Left lung (tissue), 10 donors: Measurements from ENCODE around the gene CLCN2. TPM values are rescaled to one million over a fixed set of nuclear protein-coding genes. Genes with fewer than 3 reads are reported as not detected.
A peak's percentile ranks its signal among the peaks of the same experiment; 100 is the strongest.

ENCODE experiments used
- ATAC-seq: fragments of 200-7000 bp; cut with Tn5 transposase; one replicate; pipeline ENCODE4 v1.9.1; 2020; ENCODE audit warnings: moderate library complexity
- DNase-seq, 4 donors: peaks; one replicate each; pipeline ENCODE4 v3.0.0-alpha.2; 2013 to 2020
- H3K27ac ChIP-seq, 2 donors: fragments of 200-600 bp; sonication (generic) in 1 of 2; one replicate each; pipeline versions ENCODE4 v1.5.0 to v1.8.0; 2020 to 2021
- H3K27me3 ChIP-seq, 2 donors: fragments of 200-600 bp; sonication (generic) in 1 of 2; one replicate each; pipeline versions ENCODE4 v1.5.0 to v1.8.0; 2020 to 2021
- H3K36me3 ChIP-seq, 2 donors: fragments of 200-600 bp; sonication (generic) in 1 of 2; one replicate each; pipeline versions ENCODE4 v1.5.0 to v1.8.0; 2020 to 2021
- H3K4me1 ChIP-seq, 2 donors: fragments of 200-600 bp; one replicate each; pipeline ENCODE4 v1.8.0; 2021
- H3K4me3 ChIP-seq, 2 donors: fragments of 200-600 bp; sonication (generic) in 1 of 2; one replicate each; pipeline versions ENCODE4 v1.5.0 to v1.8.0; 2020 to 2021; ENCODE audit warnings: mild to moderate bottlenecking in 1 of 2
- H3K9me3 ChIP-seq, 2 donors: fragments of 200-600 bp; sonication (generic) in 1 of 2; one replicate each; pipeline versions ENCODE4 v1.5.0 to v1.8.0; 2020 to 2021
- intact Hi-C, 2 donors: fragments of 100-400 bp; cut with DNase I; formaldehyde crosslinking; loops; one replicate each; pipeline versions ENCODE4 v1.11.2 to v1.14.2; 2022
- polyA plus RNA-seq, 6 donors: library from polyadenylated mRNA; unstranded; fragments of 120-200 nt; gene quantifications; one replicate each; pipeline ENCODE4 v1.2.1, GENCODE V29; 2013; ENCODE audit not compliant: insufficient read length in 6 of 6
- total RNA-seq, 2 donors: library from RNA; stranded (reverse); fragmentation: NEBNext Ultra II Directional; extraction: Animal tissue kit (Norgen Biotek cat#: 25700); gene quantifications; one replicate each; pipeline ENCODE4 v1.2.1, GENCODE V29; 2021
- TF ChIP-seq, protein P1 (sequence below), 2 donors: fragments of 200-600 bp; sonication (generic) in 1 of 2; IDR thresholded peaks; one replicate each; pipeline versions ENCODE4 v1.5.0 to v1.8.0; 2021; ENCODE audit warnings: antibody characterized with exemption in 2 of 2
- donor health status: DM: no; HTN: yes; CAD: no.
- donor health status: DM: no; HTN: no; CAD: no.

CLCN2 gene
- total and polyA plus RNA-seq, 8 donors = 4.4 to 12.0 (median 10.1) TPM

GRCh38 chr3:184355261-184356040 is 6.0 kb downstream of the CLCN2 start:
- H3K27ac ChIP-seq = no peak overlapping the region
- intact Hi-C loops = no loop called here
- H3K27me3 ChIP-seq = peaks cover 0 to 4% of the 10 kb centered on the region in 2 donors
- no peak overlapping the region for H3K4me3 ChIP-seq
- H3K9me3 ChIP-seq = no peaks in the 10 kb centered on the region
- TF ChIP-seq, protein P1, sequence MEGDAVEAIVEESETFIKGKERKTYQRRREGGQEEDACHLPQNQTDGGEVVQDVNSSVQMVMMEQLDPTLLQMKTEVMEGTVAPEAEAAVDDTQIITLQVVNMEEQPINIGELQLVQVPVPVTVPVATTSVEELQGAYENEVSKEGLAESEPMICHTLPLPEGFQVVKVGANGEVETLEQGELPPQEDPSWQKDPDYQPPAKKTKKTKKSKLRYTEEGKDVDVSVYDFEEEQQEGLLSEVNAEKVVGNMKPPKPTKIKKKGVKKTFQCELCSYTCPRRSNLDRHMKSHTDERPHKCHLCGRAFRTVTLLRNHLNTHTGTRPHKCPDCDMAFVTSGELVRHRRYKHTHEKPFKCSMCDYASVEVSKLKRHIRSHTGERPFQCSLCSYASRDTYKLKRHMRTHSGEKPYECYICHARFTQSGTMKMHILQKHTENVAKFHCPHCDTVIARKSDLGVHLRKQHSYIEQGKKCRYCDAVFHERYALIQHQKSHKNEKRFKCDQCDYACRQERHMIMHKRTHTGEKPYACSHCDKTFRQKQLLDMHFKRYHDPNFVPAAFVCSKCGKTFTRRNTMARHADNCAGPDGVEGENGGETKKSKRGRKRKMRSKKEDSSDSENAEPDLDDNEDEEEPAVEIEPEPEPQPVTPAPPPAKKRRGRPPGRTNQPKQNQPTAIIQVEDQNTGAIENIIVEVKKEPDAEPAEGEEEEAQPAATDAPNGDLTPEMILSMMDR (IDR thresholded peaks at IDR 0.05) = no peak
- DNase-seq (peak in 1 of 4 donors; percentile 50), ATAC-seq (no peak)
- peaks cover 3% of the 10 kb centered on the region in 2 donors for H3K4me1 ChIP-seq
- peaks cover 0 to 16% of the 10 kb centered on the region in 2 donors for H3K36me3 ChIP-seq

DNA sequence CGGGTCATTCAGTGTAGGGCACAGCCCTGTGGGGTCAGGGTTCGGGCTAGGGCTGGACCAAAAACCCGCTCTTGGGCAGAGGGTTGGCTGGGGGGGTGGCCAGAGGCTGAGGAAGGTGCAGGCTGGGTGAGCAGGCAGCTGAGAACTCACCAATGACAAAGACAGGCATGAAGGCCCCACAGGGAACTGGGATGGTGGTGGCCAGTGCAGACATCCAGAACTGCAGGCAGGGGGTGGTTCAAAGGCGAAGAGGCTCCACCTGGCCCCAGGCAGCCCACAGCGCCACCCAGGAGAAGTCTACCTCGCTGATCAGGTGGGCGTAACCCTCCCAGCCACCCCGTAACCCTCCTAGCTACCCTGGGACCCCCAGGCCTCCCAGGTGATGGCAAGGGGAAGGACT is 6.7 kb downstream of the CLCN2 start:
- H3K27me3 ChIP-seq = no peaks in the 10 kb centered on the region
- TF ChIP-seq, protein P1 (IDR thresholded peaks at IDR 0.05) = no peak
- H3K27ac ChIP-seq = no peak overlapping the region
- peak in 2 of 4 donors; percentile 23 to 29 for DNase-seq
- intact Hi-C loops = no loop called here
- H3K4me1 ChIP-seq = no peaks in the 10 kb centered on the region
- H3K4me3 ChIP-seq = no peak overlapping the region
- H3K9me3 ChIP-seq = no peaks in the 10 kb centered on the region
- H3K36me3 ChIP-seq = peaks cover 0 to 16% of the 10 kb centered on the region in 2 donors
- ATAC-seq = no peak

DNA sequence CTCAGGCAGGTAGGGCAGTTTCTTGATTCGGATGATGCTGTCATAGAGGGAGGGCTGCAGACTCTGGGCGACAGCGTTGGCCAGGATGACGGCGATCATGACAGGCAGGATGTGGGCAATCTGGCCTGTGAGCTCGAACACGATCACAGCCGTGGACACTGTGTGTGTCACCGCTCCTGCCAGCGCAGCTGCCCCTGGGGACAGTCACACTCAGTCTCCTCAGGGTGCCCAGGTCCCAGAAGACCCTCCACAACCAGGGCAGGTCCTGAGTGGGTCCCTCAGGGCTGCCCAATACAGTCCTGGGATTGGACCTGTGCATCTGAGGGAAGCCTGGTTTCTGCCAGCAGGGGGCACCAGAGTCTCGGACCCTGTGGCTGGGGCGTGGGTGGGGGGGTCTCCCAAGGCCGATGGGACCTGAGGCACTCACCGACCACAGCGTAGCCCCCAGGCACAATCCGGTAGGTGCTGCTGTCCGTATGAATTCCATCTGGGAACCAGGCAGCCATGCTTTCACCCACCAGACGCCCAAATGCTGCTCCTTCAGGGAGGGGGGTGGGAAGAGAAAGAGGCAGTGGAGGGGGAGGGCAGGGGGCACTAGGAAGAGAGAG is 7.2 kb downstream of the CLCN2 start:
- intact Hi-C loops = no loop called here
- H3K9me3 ChIP-seq = no peaks in the 10 kb centered on the region
- H3K27ac ChIP-seq = no peak overlapping the region
- ATAC-seq (peak; percentile 65), DNase-seq (peak in 1 of 4 donors; percentile 45)
- H3K4me1 ChIP-seq = no peaks in the 10 kb centered on the region
- TF ChIP-seq, protein P1 (IDR thresholded peaks at IDR 0.05) = peak; percentile 60 to 75
- peaks cover 0 to 16% of the 10 kb centered on the region in 2 donors for H3K36me3 ChIP-seq
- H3K27me3 ChIP-seq = no peaks in the 10 kb centered on the region
- H3K4me3 ChIP-seq = no peak overlapping the region

- peaks cover 0 to 16% of the 10 kb centered on the region in 2 donors for H3K36me3 ChIP-seq
- no peak overlapping the region for H3K4me3 ChIP-seq
- ATAC-seq = no peak
- no peaks in the 10 kb centered on the region for H3K4me1 ChIP-seq
- DNase-seq = peak in 1 of 4 donors; percentile 30
- intact Hi-C loops = no loop called here
- H3K9me3 ChIP-seq = no peaks in the 10 kb centered on the region
- TF ChIP-seq, protein P1 (IDR thresholded peaks at IDR 0.05) = no peak
- H3K27me3 ChIP-seq = no peaks in the 10 kb centered on the region
- H3K27ac ChIP-seq = no peak overlapping the region
These were observed 7.9 kb downstream of the CLCN2 start for GRCh38 chr3:184353546-184353941.

- Histone ChIP-seq H3K36me3 (peaks cover 0 to 16% of the 10 kb centered on the region in 2 donors), H3K4me3 (no peak overlapping the region), H3K27ac (no peak overlapping the region), H3K4me1 (no peaks in the 10 kb centered on the region), H3K9me3 (no peaks in the 10 kb centered on the region), H3K27me3 (no peaks in the 10 kb centered on the region)
- peak in 1 of 4 donors; percentile 16 for DNase-seq
- TF ChIP-seq, protein P1 (IDR thresholded peaks at IDR 0.05) = no peak
- ATAC-seq = no peak
- intact Hi-C loops = no loop called here
These were observed 8.4 kb downstream of the CLCN2 start for GRCh38 chr3:184352897-184353545.
